Naive thymus-derived CD8-positive, alpha-beta T cell (primary cell): ENCODE data around the gene GMPPB. TPM values are rescaled to one million over a fixed set of nuclear protein-coding genes. Genes with fewer than 3 reads are reported as not detected.
"Not testable (repeated sequence)": the region's sequence is repeated elsewhere in the genome, so short reads cannot be mapped to it uniquely, and the experiment has no call there.

ENCODE experiments used
- ATAC-seq, 2 donors: fragments of 150-1000 bp; cut with Tn5 transposase in 1 of 2; sonication (Bioruptor Pico), chemical (Tn5 transposase) in 1 of 2; 1 replicate in 1 of 2; 2 replicates in 1 of 2; pipeline ENCODE4 v1.10.0; 2021; ENCODE audit warnings: mild to moderate bottlenecking in 2 of 2, moderate library complexity in 2 of 2
- POLR2A ChIA-PET: fragments of 350-600 bp; sonication (Branson Sonifier 250); formaldehyde crosslinking; loops from one replicate; lab custom pipeline; 2021; ENCODE audit warnings: antibody characterized with exemption; lab: Charles Lee
- DNase-seq, 10 donors: peaks; one replicate each; pipeline versions ENCODE4 v3.0.0 to v3.0.0-alpha.2; 2020 to 2022
- H3K27ac Mint-ChIP-seq, 10 donors: one replicate each; pipeline ENCODE4 v1.8.0; 2020 to 2022; ENCODE audit warnings: mild to moderate bottlenecking in 10 of 10, mixed read lengths in 10 of 10, moderate library complexity in 4 of 10, inconsistent platforms in 1 of 10
- H3K27me3 Mint-ChIP-seq, 5 donors: one replicate each; pipeline ENCODE4 v1.8.0; 2021 to 2022; ENCODE audit warnings: mixed read lengths in 5 of 5
- H3K36me3 Mint-ChIP-seq, 3 donors: one replicate each; pipeline ENCODE4 v1.8.0; 2020 to 2022; ENCODE audit warnings: mixed read lengths in 3 of 3, mild to moderate bottlenecking in 2 of 3, inconsistent platforms in 1 of 3
- H3K4me1 Mint-ChIP-seq, 4 donors: one replicate each; pipeline ENCODE4 v1.8.0; 2021 to 2022; ENCODE audit warnings: mixed read lengths in 4 of 4
- H3K4me3 Mint-ChIP-seq, 10 donors: one replicate each; pipeline ENCODE4 v1.8.0; 2020 to 2022; ENCODE audit warnings: mild to moderate bottlenecking in 10 of 10, mixed read lengths in 10 of 10, moderate library complexity in 6 of 10, inconsistent platforms in 1 of 10
- H3K9me3 Mint-ChIP-seq, 9 donors: one replicate each; pipeline ENCODE4 v1.8.0; 2020 to 2022; ENCODE audit warnings: mixed read lengths in 9 of 9, mild to moderate bottlenecking in 3 of 9, inconsistent platforms in 1 of 9, moderate library complexity in 1 of 9
- polyA plus RNA-seq, 3 donors: library from polyadenylated mRNA; unstranded; fragments of 300-500 nt; fragmentation: Illumina TruSeq; gene quantifications; one replicate each; pipeline ENCODE4 v1.2.3, GENCODE V29; 2021
- total RNA-seq, 8 experiments: library from RNA in 2 of 8; stranded (reverse) in 2 of 8; gene quantifications; one replicate each; pipeline ENCODE4 v1.2.3 and lab custom pipeline; 2021 to 2026

GMPPB gene
- total and polyA plus RNA-seq, 5 experiments from 2014 or later: 7.5 to 22.2 (median 14.8) TPM

- Mint-ChIP-seq H3K4me1 (peaks cover 14 to 30% (median 25%) of the 10 kb centered on the region in 4 donors), H3K36me3 (peaks cover 0 to 57% (median 8%) of the 10 kb centered on the region in 3 donors), H3K4me3 (no peak overlapping the region), H3K27ac (peak overlapping the region in 3 of 10 donors; percentile 29 to 65 (median 61)), H3K27me3 (no peaks in the 10 kb centered on the region), H3K9me3 (no peaks in the 10 kb centered on the region)
- ATAC-seq: no peak
- POLR2A ChIA-PET: no interaction called here
- DNase-seq: no peak
Measured at GRCh38 chr3:49750056-49750455, 26.3 kb upstream of the GMPPB start.

DNA sequence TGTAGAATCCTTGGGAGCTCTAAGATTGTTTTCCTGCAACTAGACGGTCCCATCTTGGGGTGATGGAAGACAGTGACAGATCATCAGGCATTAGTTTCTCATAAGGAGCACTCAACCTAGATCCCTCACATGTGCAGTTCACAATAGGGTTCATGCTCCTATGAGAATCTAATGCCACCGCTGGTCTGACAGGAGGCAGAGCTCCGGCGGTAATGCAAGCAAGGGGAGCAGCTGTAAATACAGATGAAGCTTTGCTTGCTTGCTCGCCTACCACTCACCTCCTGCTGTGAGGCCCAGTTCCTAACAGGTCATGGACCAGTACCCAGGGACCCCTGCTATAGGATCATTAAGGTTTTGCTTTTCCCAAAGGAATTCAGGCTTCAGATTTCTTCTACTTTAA lies 25.1 kb upstream of the GMPPB start:
- H3K4me1 Mint-ChIP-seq: peaks cover 12 to 30% (median 20%) of the 10 kb centered on the region in 4 donors
- H3K9me3 Mint-ChIP-seq, H3K4me3 Mint-ChIP-seq, H3K27me3 Mint-ChIP-seq, DNase-seq, ATAC-seq, POLR2A ChIA-PET: not testable (repeated sequence)
- H3K36me3 Mint-ChIP-seq: peaks cover 0 to 62% (median 8%) of the 10 kb centered on the region in 3 donors
- peak overlapping the region in 1 of 10 donors; percentile 25 for H3K27ac Mint-ChIP-seq

DNA sequence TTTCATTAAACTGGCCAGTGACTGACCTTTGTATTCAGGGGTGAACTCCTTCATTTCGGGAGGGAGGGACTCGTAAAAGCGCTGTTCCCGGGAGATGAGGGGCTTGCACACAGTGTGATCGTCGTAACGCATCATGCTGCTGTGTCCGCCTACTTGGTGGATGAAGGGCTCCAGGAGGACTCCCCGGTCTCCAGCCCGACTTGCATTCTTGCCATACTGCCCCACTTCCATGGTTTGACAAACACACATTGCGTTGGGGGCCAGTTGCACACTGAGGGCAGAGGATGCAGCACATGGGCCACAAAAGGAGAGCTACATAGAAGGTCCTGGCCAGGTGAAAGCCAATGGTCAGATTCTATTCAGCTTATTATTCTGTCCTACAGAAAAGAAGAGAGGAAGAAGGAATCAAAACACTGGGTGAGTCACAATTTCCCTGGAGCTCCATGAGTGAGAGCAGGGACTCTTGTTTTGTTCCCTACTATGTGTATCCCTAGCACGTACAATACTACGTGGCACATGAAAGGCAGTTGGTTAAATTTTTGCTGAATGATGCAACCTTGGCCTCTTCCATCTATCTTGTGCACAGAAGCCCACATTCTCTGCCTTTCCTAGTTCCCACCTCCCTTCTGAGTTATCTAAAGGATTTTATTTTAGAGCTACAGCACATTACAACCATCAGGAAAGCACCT lies 24.2 kb upstream of the GMPPB start:
- Mint-ChIP-seq H3K36me3 (peaks cover 0 to 59% (median 8%) of the 10 kb centered on the region in 3 donors), H3K4me1 (peaks cover 7 to 20% (median 14%) of the 10 kb centered on the region in 4 donors)
- POLR2A ChIA-PET: no interaction called here

GRCh38 chr3:49745986-49746385 lies 22.2 kb upstream of the GMPPB start:
- POLR2A ChIA-PET: no interaction called here
- no peak for ATAC-seq
- Mint-ChIP-seq H3K27me3 (no peaks in the 10 kb centered on the region), H3K27ac (peak overlapping the region in 1 of 10 donors; percentile 5), H3K9me3 (no peaks in the 10 kb centered on the region), H3K4me1 (peaks cover 6 to 19% (median 14%) of the 10 kb centered on the region in 4 donors), H3K36me3 (peaks cover 0 to 56% (median 4%) of the 10 kb centered on the region in 3 donors), H3K4me3 (no peak overlapping the region)
- no peak for DNase-seq

More for the DNA sequence above, 24.2 kb upstream of the GMPPB start:
- Mint-ChIP-seq H3K4me3 (no peak overlapping the region), H3K27ac (peak overlapping the region in 2 of 10 donors; percentile 53 to 71), H3K9me3 (no peaks in the 10 kb centered on the region), H3K27me3 (no peaks in the 10 kb centered on the region)
- DNase-seq (no peak), ATAC-seq (no peak)

GRCh38 chr3:49740427-49740826 lies 16.7 kb upstream of the GMPPB start:
- Mint-ChIP-seq H3K36me3 (peaks cover 0 to 59% (median 2%) of the 10 kb centered on the region in 3 donors), H3K4me3 (no peak overlapping the region), H3K4me1 (peaks cover 5 to 13% (median 10%) of the 10 kb centered on the region in 4 donors), H3K27ac (peak overlapping the region in 2 of 10 donors; percentile 44 to 51), H3K9me3 (no peaks in the 10 kb centered on the region), H3K27me3 (no peaks in the 10 kb centered on the region)
- POLR2A ChIA-PET: no interaction called here
- DNase-seq: no peak
- ATAC-seq: no peak

DNA sequence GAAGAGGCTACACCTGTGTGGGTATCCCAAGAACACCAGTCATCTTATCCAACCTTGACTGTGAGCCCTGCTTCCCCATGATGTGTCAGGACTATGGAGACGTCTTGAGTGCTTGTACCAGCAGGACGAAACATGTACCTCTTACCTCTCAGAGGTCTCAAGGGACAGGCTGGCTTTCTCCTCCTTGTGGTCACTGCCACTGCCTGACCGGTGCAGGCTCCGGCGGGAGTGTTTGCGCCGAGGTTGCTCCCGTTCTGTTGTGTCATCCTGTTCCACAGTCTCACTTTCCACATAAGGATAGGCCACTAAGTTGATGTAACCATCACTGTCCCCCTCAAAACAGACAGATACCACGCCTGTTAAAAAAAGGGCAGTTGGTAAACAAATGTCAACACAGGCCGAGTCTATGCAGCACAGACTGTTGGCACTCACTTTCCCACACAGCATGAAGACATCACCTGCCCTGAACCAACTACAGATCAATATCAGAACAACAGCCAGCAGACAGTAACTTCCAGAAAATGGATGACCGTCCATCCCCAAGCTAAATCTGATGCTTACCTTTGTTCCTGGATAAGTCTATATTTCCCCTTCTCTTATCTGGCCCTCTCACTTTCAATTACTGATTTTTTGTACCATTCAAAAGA lies 14.4 kb upstream of the GMPPB start:
- peak overlapping the region in 7 of 10 donors; percentile 7 to 77 (median 60) for H3K27ac Mint-ChIP-seq
- DNase-seq: no peak
- H3K4me1 Mint-ChIP-seq: peaks cover 0 to 8% (median 4%) of the 10 kb centered on the region in 4 donors
- H3K36me3 Mint-ChIP-seq: peaks cover 0 to 55% (median 4%) of the 10 kb centered on the region in 3 donors
- ATAC-seq: no peak
- H3K27me3 Mint-ChIP-seq: no peaks in the 10 kb centered on the region
- no peaks in the 10 kb centered on the region for H3K9me3 Mint-ChIP-seq
- H3K4me3 Mint-ChIP-seq: no peak overlapping the region
- POLR2A ChIA-PET: no interaction called here

GRCh38 chr3:49734752-49735151 lies 11.0 kb upstream of the GMPPB start:
- ATAC-seq: no peak
- Mint-ChIP-seq H3K9me3 (no peaks in the 10 kb centered on the region), H3K27me3 (no peaks in the 10 kb centered on the region), H3K27ac (no peak overlapping the region), H3K36me3 (peaks cover 0 to 76% (median 10%) of the 10 kb centered on the region in 3 donors), H3K4me3 (no peak overlapping the region), H3K4me1 (peaks cover 0 to 6% (median 4%) of the 10 kb centered on the region in 4 donors)
- no peak for DNase-seq
- POLR2A ChIA-PET: interaction anchor here (1.1 kb wide), 1 partner anchor 9 kb away, joined by 3 read pairs; no protein-coding TSS in a partner anchor

GRCh38 chr3:49733551-49733950 lies 9.8 kb upstream of the GMPPB start:
- Mint-ChIP-seq H3K27me3 (no peaks in the 10 kb centered on the region), H3K9me3 (no peaks in the 10 kb centered on the region), H3K4me3 (no peak overlapping the region), H3K4me1 (peaks cover 0 to 2% (median 1%) of the 10 kb centered on the region in 4 donors), H3K36me3 (peaks cover 0 to 69% (median 10%) of the 10 kb centered on the region in 3 donors), H3K27ac (no peak overlapping the region)
- no peak for ATAC-seq
- POLR2A ChIA-PET: interaction anchor here (0.6 kb wide), 1 partner anchor 1215 kb away, joined by 5 read pairs; no protein-coding TSS in a partner anchor
- no peak for DNase-seq

- Mint-ChIP-seq H3K27ac (peak overlapping the region in 1 of 10 donors; percentile 72), H3K27me3 (no peaks in the 10 kb centered on the region), H3K4me3 (no peak overlapping the region), H3K9me3 (no peaks in the 10 kb centered on the region), H3K4me1 (peaks cover 0 to 2% (median 0%) of the 10 kb centered on the region in 4 donors), H3K36me3 (peaks cover 0 to 66% (median 10%) of the 10 kb centered on the region in 3 donors)
- DNase-seq (no peak), ATAC-seq (no peak)
- POLR2A ChIA-PET: interaction anchor here (1.3 kb wide), 1 partner anchor 9 kb away, joined by 3 read pairs; the partner anchor contains the start of gene GMPPB
Measured at GRCh38 chr3:49732597-49732996, 8.8 kb upstream of the GMPPB start.

DNA sequence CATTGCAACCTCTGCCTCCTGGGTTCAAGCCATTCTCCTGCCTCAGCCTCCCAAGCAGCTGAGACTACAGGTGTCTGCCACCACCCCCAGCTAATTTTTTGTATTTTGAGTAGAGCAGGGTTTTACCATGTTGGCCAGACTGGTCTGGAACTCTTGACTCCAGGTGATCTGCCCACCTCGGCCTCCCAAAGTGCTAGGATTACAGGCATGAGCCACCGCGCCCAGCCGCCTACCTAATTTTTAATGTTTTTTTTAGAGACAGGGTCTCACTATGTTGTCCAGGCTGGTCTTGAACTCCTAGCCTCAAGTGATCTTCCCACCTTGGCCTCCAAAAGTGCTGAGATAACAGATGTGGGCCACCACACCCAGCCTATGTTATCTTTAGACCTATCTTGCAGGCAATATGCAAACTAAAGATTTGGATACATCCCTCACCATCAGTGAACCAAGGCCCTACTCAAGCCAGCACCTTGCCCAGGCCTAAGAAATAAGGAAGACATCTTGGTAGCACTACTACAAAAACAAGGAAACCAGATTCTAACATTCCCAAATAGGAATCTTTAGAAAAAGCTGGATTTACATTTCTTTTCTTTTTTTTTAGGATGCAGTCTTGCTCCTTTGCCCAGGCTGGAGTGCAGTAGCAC lies 6.3 kb upstream of the GMPPB start:
- POLR2A ChIA-PET: interaction anchor here (0.7 kb wide), 1 partner anchor 9 kb away, joined by 4 read pairs; no protein-coding TSS in a partner anchor
- Mint-ChIP-seq H3K27ac (no peak overlapping the region), H3K36me3 (peaks cover 0 to 48% (median 8%) of the 10 kb centered on the region in 3 donors), H3K9me3 (no peaks in the 10 kb centered on the region), H3K4me3 (no peak overlapping the region), H3K4me1 (peaks cover 0 to 2% (median 0%) of the 10 kb centered on the region in 4 donors), H3K27me3 (no peaks in the 10 kb centered on the region)
- DNase-seq (no peak), ATAC-seq (no peak)

- POLR2A ChIA-PET: interaction anchor here (0.5 to 1.0 kb wide), 3 partner anchors 13 to 78 kb away, joined by 4 read pairs; no protein-coding TSS in a partner anchor
- H3K36me3 Mint-ChIP-seq: peaks cover 0 to 36% (median 5%) of the 10 kb centered on the region in 3 donors
Measured at GRCh38 chr3:49727924-49728361, 4.2 kb upstream of the GMPPB start.

More at GRCh38 chr3:49727924-49728361, 4.2 kb upstream of the GMPPB start:
- Mint-ChIP-seq H3K27me3 (no peaks in the 10 kb centered on the region), H3K4me3 (no peak overlapping the region), H3K9me3 (no peaks in the 10 kb centered on the region), H3K27ac (peak overlapping the region in 2 of 10 donors; percentile 11 to 74), H3K4me1 (peaks cover 5 to 14% (median 9%) of the 10 kb centered on the region in 4 donors)
- no peak for ATAC-seq
- no peak for DNase-seq
